H9 (cell line): ENCODE results near the gene SLC46A3. TPM values are rescaled to one million over a fixed set of nuclear protein-coding genes. Genes with fewer than 3 reads are reported as not detected.

Experiments used
- DNase-seq: peaks from one replicate; pipeline ENCODE4 v3.0.0-alpha.2; 2017
- H2AFZ ChIP-seq: one replicate; pipeline ENCODE4 v1.6.1; 2013; ENCODE audit warnings: mild to moderate bottlenecking, low read length, control low read depth, moderate library complexity
- H2AK5ac ChIP-seq: 2 replicates; pipeline ENCODE4 v1.6.1; 2013; ENCODE audit warnings: low read length, control low read depth, mixed read lengths; ENCODE audit not compliant: insufficient read length
- H2BK120ac ChIP-seq: one replicate; pipeline ENCODE4 v1.6.1; 2013; ENCODE audit warnings: low read depth, mild to moderate bottlenecking, low read length, control low read depth, inconsistent platforms; ENCODE audit not compliant: poor library complexity, severe bottlenecking
- H2BK12ac ChIP-seq: 2 replicates; pipeline ENCODE4 v1.6.1; 2013; ENCODE audit warnings: low read length, control low read depth, mixed read lengths, low read depth; ENCODE audit not compliant: insufficient read length
- H2BK15ac ChIP-seq: 2 replicates; pipeline ENCODE4 v1.6.1; 2013; ENCODE audit warnings: low read depth, low read length, control low read depth
- H2BK20ac ChIP-seq: one replicate; pipeline ENCODE4 v1.6.1; 2013; ENCODE audit warnings: low read depth, mild to moderate bottlenecking, low read length, control low read depth, inconsistent platforms; ENCODE audit not compliant: poor library complexity, severe bottlenecking
- H2BK5ac ChIP-seq: 2 replicates; pipeline ENCODE4 v1.6.1; 2013; ENCODE audit warnings: low read length, control low read depth, mixed read lengths; ENCODE audit not compliant: insufficient read length
- H3K14ac ChIP-seq: 2 replicates; pipeline ENCODE4 v1.6.1; 2013; ENCODE audit warnings: low read length, control low read depth; ENCODE audit not compliant: insufficient read depth
- H3K18ac ChIP-seq: 2 replicates; pipeline ENCODE4 v1.6.1; 2013; ENCODE audit warnings: low read depth, mild to moderate bottlenecking, mixed read lengths, low read length, control low read depth; ENCODE audit not compliant: insufficient read length
- H3K23ac ChIP-seq: 2 replicates; pipeline ENCODE4 v1.6.1; 2013; ENCODE audit warnings: low read length, control low read depth, mixed read lengths, low read depth; ENCODE audit not compliant: insufficient read length
- H3K23me2 ChIP-seq: 2 replicates; pipeline ENCODE4 v1.6.1; 2013; ENCODE audit warnings: low read depth, mild to moderate bottlenecking, mixed read lengths, low read length, control low read depth; ENCODE audit not compliant: insufficient read length, poor library complexity, severe bottlenecking
- H3K27ac ChIP-seq: 2 replicates; pipeline ENCODE4 v1.5.1; 2013; ENCODE audit warnings: low read length, control low read depth, mixed read lengths, low read depth; ENCODE audit not compliant: insufficient read length
- H3K27me3 ChIP-seq: 2 replicates; pipeline ENCODE4 v1.6.1; 2013; ENCODE audit warnings: low read length, control low read depth, inconsistent platforms; ENCODE audit not compliant: insufficient read depth
- H3K4ac ChIP-seq: 2 replicates; pipeline ENCODE4 v1.6.1; 2013; ENCODE audit warnings: low read depth, mild to moderate bottlenecking, control low read depth, inconsistent platforms, low read length, moderate library complexity
- H3K4me1 ChIP-seq: 2 replicates; pipeline ENCODE4 v1.6.1; 2013; ENCODE audit warnings: low read length, control low read depth, inconsistent platforms; ENCODE audit not compliant: insufficient read depth
- H3K4me2 ChIP-seq: 2 replicates; pipeline ENCODE4 v1.6.1; 2013; ENCODE audit warnings: low read length, control low read depth, mixed read lengths; ENCODE audit not compliant: insufficient read length, insufficient read depth
- H3K56ac ChIP-seq: 2 replicates; pipeline ENCODE4 v1.6.1; 2013; ENCODE audit warnings: low read depth, mild to moderate bottlenecking, mixed read lengths, low read length, control low read depth; ENCODE audit not compliant: insufficient read length
- H3K79me1 ChIP-seq: 2 replicates; pipeline ENCODE4 v1.6.1; 2013; ENCODE audit warnings: low read depth, mild to moderate bottlenecking, moderate library complexity, low read length, control low read depth, inconsistent platforms; ENCODE audit not compliant: insufficient read depth, poor library complexity, severe bottlenecking
- H3K79me2 ChIP-seq: 2 replicates; pipeline ENCODE4 v1.6.1; 2013; ENCODE audit warnings: low read length, control low read depth, inconsistent platforms; ENCODE audit not compliant: insufficient read depth
- H3K9ac ChIP-seq: 2 replicates; pipeline ENCODE4 v1.6.1; 2013; ENCODE audit warnings: low read length, control low read depth, mixed read lengths; ENCODE audit not compliant: insufficient read length; ENCODE audit errors: extremely low read depth
- H3K9me3 ChIP-seq: one replicate; pipeline ENCODE4 v1.6.1; 2013; ENCODE audit warnings: low read depth, low read length, inconsistent platforms; ENCODE audit not compliant: control insufficient read depth
- H3T11ph ChIP-seq: one replicate; pipeline ENCODE4 v1.6.1; 2013; ENCODE audit warnings: mild to moderate bottlenecking, low read length, control low read depth, inconsistent platforms
- H4K20me1 ChIP-seq: one replicate; pipeline ENCODE4 v1.6.1; 2013; ENCODE audit not compliant: control insufficient read depth, insufficient read length, insufficient read depth
- H4K5ac ChIP-seq: 2 replicates; pipeline ENCODE4 v1.6.1; 2013; ENCODE audit warnings: low read depth, mild to moderate bottlenecking, mixed read lengths, low read length, control low read depth; ENCODE audit not compliant: insufficient read length
- H4K8ac ChIP-seq: replicated peaks from 2 replicates; pipeline ENCODE4 v1.6.1; 2013; ENCODE audit warnings: low read length, control low read depth, mixed read lengths, low read depth; ENCODE audit not compliant: insufficient read length
- H4K91ac ChIP-seq: 2 replicates; pipeline ENCODE4 v1.6.1; 2013; ENCODE audit warnings: low read depth, mild to moderate bottlenecking, moderate library complexity, mixed read lengths, low read length, control low read depth; ENCODE audit not compliant: insufficient read length
- H3K27ac Mint-ChIP-seq, 3 experiments: 2 replicates in 2 of 3; 3 replicates in 1 of 3; pipeline ENCODE4 v1.8.0; 2020 to 2021; ENCODE audit warnings: mixed read lengths in 3 of 3, mild to moderate bottlenecking in 1 of 3, moderate library complexity in 1 of 3
- H3K27me3 Mint-ChIP-seq: 2 replicates; pipeline ENCODE4 v1.8.0; 2021; ENCODE audit warnings: low read depth, mild to moderate bottlenecking, moderate library complexity, mixed read lengths
- H3K36me3 Mint-ChIP-seq, 3 experiments: 2 replicates in 2 of 3; 3 replicates in 1 of 3; pipeline ENCODE4 v1.8.0; 2020 to 2021; ENCODE audit warnings: low read depth in 3 of 3, mixed read lengths in 3 of 3; ENCODE audit not compliant: insufficient read depth in 1 of 3
- H3K4me1 Mint-ChIP-seq, 2 experiments: 2 replicates each; pipeline ENCODE4 v1.8.0; 2020; ENCODE audit warnings: mixed read lengths in 2 of 2
- H3K4me3 Mint-ChIP-seq, 2 experiments: 2 replicates in 1 of 2; 3 replicates in 1 of 2; pipeline ENCODE4 v1.8.0; 2020 to 2021; ENCODE audit warnings: mild to moderate bottlenecking in 2 of 2, mixed read lengths in 2 of 2, moderate library complexity in 1 of 2
- H3K9me3 Mint-ChIP-seq, 2 experiments: 2 replicates in 1 of 2; 3 replicates in 1 of 2; pipeline ENCODE4 v1.8.0; 2020; ENCODE audit warnings: mild to moderate bottlenecking in 2 of 2, mixed read lengths in 2 of 2, moderate library complexity in 1 of 2
- total RNA-seq: library from RNA; stranded (reverse); gene quantifications from 2 replicates; pipeline ENCODE4 v1.2.1, GENCODE V29; 2021
- TF ChIP-seq, protein P1 (sequence below): fragments of 200-600 bp; sonication (generic); conservative IDR thresholded peaks from 3 replicates; pipeline ENCODE4 v1.8.0; 2021; ENCODE audit warnings: antibody characterized with exemption, mild to moderate bottlenecking

Gene SLC46A3
- total RNA-seq, 1 experiment from 2014 or later: 0.26 TPM

DNA sequence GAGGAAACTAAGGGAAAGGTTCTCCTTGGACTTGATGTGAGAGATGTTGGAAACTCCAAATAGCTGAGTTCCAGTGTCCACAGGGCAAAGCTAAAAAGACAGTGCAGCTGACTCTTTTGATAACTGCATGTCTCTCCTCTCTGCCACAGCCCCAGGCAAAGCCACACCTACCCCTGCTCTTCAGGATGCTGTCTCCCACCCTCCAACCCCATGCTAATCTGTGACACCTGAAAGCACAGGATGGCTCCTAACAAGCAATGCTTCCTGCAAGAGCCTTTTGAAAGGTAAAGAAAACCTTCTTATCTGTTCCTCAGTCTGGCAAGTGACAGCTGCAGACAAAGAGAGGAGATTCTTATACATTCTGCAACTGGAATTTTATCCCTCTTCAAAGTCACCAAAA, 14.5 kb downstream of the SLC46A3 start:
- no peaks in the 10 kb centered on the region for H3K27me3 ChIP-seq
- no peak overlapping the region for H3K4ac ChIP-seq
- H3K9me3 Mint-ChIP-seq: no peaks in the 10 kb centered on the region
- no peak overlapping the region for H3K9ac ChIP-seq
- H2BK120ac ChIP-seq: no peak overlapping the region
- H4K20me1 ChIP-seq: no peaks in the 10 kb centered on the region
- H4K5ac ChIP-seq: no peak overlapping the region
- no peak overlapping the region for H3K27ac ChIP-seq
- H3K23me2 ChIP-seq: no peaks in the 10 kb centered on the region
- no peak overlapping the region for H4K91ac ChIP-seq
- H3K4me2 ChIP-seq: no peak overlapping the region
- H3K56ac ChIP-seq: no peak overlapping the region
- peaks cover 3 to 13% of the 10 kb centered on the region in 2 experiments for H3K4me1 Mint-ChIP-seq
- H2BK5ac ChIP-seq: no peak overlapping the region
- H3K36me3 Mint-ChIP-seq: no peaks in the 10 kb centered on the region
- no peak overlapping the region for H2AFZ ChIP-seq
- H2AK5ac ChIP-seq: no peak overlapping the region
- no peaks in the 10 kb centered on the region for H3K79me1 ChIP-seq
- H2BK20ac ChIP-seq: no peak overlapping the region
- H3T11ph ChIP-seq: no peak overlapping the region
- H3K27me3 Mint-ChIP-seq: no peaks in the 10 kb centered on the region; the same call in 1 of the 2 replicates
- no peak overlapping the region for H3K4me3 Mint-ChIP-seq
- DNase-seq: no peak
- no peak overlapping the region for H3K23ac ChIP-seq
- H4K8ac ChIP-seq: no peak overlapping the region
- H3K27ac Mint-ChIP-seq: no peak overlapping the region
- no peaks in the 10 kb centered on the region for H3K79me2 ChIP-seq
- H2BK12ac ChIP-seq: no peak overlapping the region
- no peaks in the 10 kb centered on the region for H3K4me1 ChIP-seq
- H2BK15ac ChIP-seq: no peak overlapping the region
- H3K9me3 ChIP-seq: no peaks in the 10 kb centered on the region
- H3K14ac ChIP-seq: no peak overlapping the region
- H3K18ac ChIP-seq: no peak overlapping the region
- TF ChIP-seq, protein P1, sequence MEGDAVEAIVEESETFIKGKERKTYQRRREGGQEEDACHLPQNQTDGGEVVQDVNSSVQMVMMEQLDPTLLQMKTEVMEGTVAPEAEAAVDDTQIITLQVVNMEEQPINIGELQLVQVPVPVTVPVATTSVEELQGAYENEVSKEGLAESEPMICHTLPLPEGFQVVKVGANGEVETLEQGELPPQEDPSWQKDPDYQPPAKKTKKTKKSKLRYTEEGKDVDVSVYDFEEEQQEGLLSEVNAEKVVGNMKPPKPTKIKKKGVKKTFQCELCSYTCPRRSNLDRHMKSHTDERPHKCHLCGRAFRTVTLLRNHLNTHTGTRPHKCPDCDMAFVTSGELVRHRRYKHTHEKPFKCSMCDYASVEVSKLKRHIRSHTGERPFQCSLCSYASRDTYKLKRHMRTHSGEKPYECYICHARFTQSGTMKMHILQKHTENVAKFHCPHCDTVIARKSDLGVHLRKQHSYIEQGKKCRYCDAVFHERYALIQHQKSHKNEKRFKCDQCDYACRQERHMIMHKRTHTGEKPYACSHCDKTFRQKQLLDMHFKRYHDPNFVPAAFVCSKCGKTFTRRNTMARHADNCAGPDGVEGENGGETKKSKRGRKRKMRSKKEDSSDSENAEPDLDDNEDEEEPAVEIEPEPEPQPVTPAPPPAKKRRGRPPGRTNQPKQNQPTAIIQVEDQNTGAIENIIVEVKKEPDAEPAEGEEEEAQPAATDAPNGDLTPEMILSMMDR: no peak
